NCI-H1417 (cell line): ENCODE results near the gene MREG.
"Not testable (repeated sequence)": the region's sequence is repeated elsewhere in the genome, so short reads cannot be mapped to it uniquely, and the experiment has no call there.

Experiments
- DNase-seq, 3 experiments: peaks; one replicate each; lab custom pipeline; 2025; lab: John Stamatoyannopoulos, UW

Gene MREG

DNA sequence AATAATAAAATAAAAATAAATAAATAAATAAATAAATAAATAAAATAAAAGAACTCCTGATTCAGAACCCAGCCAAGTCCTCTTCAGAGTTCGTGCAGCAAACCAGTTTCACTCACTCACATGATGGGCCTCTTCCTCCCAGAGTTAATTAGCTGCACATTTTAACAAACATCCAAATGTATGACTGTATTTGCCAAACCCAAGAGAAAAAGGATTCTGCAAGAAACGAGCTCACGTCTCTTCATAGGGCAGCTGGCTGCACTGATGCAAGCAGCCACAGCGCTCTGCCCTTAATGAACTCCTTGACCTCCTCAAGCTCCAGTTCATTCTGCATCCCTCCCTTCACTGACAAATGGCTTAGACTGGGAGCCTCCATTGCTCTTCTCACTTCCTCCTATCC lies 55.1 kb downstream of the MREG start:
- no peak for DNase-seq

DNA sequence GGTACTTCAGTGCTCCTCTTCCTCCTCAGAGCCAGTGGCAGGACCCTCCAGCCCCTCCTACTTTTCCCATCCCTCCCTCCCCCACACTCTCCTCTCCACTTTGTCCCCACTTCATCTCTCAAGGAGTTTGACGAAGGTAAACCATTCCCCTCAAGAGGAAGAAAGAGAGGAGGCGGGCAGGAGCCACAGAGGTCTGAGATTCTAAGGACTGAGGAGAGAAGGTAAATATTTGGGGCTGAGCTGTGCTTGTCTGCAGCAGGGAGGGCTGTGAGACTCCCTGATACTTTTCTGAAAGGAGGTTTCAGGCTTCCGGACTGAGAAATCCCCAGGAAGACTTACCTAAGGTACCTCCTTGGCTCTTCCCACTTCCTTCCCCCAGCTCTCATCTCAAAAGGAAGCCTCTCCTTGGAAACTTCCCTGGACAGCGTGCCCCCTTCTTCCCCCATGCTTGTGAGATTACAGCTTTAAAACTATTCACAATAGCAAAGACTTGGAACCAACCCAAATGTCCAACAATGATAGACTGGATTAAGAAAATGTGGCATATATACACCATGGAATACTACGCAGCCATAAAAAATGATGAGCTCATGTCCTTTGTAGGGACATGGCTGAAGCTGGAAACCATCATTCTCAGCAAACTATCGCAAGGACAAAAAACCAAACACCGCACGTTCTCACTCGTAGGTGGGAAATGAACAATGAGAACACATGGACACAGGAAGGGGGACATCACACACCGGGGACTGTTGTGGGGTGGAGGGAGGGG lies 55.8 kb downstream of the MREG start:
- DNase-seq: not testable (repeated sequence)

DNA sequence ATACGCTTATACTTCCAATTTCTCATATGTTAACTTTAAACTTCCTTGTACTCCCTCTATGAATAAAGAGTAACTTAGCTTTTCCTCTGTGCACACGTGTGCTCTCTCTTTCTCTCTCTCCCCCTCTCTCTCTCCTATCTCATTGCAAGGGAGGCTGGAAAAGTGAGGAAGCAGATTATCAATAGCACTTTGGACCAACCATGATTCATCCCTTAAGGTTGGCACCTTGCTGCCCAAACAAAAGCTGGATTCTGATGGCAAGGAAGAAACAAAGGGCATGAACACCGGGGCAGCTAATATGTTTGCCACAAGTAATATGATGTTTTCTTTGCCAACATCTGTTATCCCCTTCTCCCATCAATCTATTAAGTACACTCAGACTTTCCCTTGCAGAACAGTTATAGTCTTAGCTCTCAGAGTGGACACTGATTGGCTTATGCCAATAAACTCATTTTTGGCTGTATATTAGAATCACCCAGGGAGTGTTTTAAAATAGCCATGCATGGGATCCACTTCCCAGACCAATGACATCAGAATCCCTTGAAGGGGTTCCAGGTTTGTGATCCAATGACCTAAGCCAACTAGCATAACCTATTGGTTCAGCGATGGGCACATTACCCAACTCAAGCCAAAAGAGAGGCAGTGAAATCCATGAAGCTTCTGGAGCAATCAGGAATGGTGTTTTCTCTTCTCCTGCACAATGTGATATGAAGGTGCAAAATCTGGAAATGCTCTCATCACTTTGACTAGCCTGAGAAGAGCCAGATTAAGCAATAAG lies 60.3 kb downstream of the MREG start:
- no peak for DNase-seq

DNA sequence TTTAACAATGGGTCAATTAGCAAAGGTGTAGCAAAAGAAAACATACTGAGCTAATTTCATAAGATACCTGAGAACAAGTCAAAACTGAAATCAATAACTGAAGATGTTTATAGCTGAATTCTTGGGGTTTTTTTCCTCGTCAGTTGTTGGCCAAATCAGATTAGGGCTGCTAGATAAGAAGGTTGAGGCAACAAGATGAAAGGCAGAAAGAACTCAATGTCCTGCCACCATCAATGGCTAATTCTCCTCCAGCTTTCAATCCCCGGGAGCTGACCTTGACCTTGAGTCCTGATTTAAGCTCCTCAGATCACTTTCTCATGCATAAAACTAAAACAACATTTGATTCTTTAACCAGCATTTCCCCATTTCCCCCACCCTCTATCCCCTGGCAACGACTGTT lies 61.8 kb downstream of the MREG start:
- no peak for DNase-seq

DNA sequence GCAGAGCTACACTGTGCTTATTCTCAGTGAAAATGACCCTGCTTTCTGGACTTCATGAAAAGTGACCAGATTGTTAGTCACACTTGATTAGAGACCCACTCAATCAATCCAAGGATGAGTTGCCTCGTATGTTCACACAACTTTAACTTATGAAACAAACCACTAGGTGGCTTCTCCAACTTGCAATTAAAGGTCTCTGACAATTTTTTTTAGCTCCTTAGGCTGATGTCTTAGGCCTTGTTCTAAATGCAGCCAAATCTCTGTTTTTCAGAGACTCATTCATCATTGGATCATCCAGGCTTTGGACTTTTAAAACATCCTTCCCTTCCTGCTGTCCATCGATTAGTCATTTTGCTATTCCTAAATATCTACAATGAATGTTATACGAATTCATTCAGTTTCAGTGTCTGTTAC lies 63.4 kb downstream of the MREG start:
- peak in 1 of 3 experiments; percentile 41 for DNase-seq

DNA sequence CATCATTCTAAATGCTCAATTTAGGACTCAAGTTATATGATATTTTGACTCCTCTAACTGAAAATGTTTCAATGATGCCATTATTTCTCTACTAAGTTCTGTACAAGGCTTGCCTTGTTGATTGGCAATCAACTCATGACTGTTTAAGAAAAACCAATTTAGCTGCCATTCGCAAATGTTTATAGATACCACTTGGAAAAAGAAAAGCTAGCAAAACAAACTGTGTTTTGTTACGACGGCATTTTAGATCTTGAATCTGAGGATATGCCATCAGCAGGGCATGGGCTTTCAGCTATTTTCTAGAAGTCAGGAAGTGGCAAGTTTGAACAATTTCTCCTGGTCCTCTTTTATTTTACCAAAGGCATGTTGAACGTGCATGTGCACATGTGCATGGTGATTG lies 65.3 kb downstream of the MREG start:
- no peak for DNase-seq

DNA sequence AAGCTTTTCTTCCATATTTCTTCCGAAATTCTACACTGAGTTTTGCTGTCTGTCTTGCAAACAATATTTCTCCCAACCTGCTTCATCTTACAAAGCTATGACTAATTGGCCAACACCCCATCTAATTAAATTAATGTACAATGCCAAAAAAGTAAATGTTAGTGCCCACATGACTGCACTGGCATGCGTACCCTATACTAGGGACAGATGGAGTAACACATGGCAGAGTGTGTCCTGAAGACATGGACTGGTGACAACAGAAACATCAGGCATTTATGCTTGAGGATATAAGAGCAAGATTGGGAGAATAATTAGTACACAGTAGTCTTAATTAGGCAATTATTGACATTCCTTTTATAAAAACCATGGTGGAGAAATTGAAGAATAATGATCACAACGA lies 66.8 kb downstream of the MREG start:
- no peak for DNase-seq

DNA sequence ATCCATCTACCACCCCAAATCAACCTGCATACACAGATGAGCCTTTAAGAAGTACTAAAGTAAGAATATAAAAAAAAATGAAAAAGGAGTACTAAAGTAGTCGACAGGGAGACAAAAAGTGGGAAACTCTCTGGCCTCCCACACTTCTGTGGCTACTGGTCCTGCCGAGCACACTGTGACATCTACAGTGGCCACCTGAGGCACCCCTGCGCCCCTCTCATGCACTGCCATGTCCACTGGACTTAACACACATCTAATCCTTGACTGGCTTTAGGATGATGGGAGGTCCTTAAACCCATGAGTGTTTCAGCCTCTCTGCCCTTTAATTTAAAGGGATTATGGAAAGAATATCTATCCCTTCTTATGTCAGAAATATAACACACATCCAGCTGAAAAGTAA lies 71.2 kb downstream of the MREG start:
- DNase-seq: no peak

DNA sequence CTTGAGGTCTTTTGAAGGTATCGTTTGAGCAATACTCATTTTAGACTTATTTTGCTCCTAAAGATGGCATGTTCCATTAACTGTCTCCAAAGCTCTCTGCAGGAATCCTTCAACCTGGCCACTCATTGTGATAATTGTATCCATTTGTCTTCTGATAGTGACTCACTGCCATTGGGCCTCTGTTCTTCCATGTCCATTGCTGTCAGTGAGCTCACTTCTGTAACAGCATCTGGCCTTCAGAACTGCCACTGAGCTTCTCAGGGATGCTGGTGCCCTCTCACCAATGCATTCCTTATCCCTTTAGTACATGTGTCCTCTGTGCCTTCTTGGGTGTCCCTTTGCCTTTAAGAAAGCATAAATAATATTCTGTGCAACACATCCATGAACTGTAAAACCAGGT lies 71.6 kb downstream of the MREG start:
- DNase-seq: no peak

DNA sequence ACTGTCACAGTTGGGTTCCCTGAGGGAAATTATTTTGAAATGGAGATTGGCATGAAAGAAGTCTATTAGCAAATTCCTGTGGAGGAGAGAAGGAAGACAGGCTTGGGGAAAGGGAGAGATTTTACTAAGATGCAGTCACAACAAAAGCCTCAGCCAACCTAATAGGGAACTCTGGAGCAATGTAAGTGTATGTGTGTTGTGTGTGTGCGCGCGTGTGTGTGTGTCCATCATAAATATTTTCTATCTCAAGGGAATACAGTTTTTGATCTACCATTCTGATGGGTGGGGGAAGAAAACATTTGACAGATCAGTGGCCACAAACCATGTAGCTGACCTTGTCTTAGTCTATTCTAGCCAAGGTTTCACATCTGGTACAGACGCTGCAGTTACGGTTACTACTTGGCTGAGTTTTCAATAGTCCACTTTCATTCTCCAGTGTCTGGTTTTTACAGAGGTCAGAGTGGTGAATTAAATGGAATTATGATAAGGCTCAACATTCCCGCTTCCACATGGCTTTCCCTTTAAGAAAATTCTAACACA lies 72.6 kb downstream of the MREG start:
- DNase-seq: no peak

DNA sequence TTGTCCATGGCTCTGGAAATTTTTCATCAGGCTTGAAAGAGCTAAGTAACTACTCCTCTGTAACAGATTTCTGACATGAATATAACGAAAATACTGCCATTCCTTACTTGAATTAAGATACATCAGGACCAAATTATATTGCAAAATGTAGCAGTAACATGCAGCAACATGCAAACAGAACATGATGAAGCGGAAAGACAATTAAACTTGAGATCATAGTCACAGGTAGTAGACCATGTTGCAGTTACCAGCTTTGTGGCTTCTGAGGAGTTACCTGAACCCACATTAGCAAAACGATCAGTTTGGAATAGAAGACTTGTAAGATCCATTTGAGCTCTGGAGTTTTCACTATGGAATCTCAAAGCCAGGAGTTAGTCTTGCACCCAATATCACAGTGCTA lies 76.2 kb downstream of the MREG start:
- no peak for DNase-seq

DNA sequence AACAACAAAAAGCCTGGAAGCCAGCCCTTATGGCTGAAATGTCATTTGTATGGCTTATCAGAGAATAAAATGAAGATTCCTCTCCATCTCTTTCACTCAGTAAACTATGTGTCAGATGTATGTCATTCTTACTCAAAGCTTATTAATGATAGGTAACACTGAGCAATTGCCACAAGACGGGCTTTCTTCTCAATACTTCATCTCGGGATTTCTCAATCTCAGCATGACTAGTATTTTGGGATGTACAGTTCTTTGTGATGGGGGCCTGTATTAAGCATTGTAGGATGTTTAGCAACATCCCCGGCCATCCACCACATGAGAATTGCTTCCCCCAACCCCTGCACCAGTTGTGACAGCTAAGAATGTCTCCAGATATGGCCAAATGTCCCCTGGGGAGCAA lies 80.2 kb downstream of the MREG start:
- DNase-seq: no peak

DNA sequence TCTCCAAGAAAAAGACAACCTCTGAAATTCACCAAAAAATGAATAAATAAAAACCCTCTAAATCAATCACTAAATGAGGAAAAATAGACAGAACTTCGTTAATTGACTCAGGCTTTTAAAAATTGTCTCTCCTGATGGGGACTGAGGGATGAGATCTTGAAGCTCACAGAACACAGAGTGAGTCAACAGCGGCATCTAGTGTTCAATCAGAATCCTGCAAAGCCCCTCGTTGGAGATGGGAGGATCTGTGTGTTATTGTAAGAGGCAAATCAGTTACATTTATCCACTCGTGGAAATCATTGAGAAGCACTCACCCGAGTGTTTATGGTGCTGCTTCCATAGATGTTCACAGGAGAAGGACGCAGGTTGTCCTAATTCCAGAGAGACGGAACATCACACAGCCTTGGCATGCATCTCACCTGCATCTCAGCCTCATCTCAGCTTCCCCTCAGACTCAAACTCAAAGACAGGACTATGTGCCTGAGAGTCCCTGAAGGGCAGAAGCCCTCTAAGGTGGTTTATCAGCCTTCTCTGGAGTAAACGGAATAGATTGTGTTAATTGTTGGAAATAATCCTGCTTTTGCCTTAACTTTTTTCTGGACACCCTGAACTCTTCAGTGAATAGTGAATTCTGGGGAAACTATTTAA lies 82.0 kb downstream of the MREG start:
- peak; percentile 43 to 84 (median 51) for DNase-seq

DNA sequence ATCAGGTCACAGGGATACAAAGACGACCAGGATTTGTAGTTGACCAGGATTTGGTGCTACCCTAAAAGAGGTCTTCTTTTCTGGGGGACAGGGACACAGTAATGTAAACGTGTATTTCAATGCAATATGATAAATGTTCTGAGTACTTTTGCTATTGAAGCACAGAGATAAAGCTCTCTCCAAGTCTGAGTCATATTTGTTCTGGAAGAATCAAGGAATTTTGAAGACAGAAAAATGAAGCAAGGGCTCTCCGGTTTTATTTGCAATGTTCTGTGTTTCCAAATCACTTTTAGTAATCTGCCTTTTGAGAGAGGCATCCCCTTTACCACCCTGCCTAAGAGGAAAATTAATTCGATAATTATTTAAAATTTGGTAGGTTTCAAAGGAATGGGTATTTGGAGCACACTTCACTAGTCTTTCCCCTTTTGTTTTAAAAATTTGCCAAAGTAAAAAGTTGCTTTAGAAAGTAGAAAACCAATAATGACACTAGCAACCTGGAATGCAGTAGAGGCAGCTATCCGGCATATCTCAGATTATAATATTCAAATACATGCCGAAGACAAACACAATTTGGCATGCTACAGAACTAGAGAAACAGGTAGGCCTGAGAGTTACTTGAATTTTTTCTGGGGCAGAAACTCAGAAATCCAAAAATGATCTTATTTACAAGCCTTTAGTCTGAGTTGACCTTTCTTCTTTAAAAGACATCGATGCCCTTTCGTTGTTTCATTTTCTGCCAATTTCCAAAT lies 82.7 kb downstream of the MREG start:
- DNase-seq: no peak

DNA sequence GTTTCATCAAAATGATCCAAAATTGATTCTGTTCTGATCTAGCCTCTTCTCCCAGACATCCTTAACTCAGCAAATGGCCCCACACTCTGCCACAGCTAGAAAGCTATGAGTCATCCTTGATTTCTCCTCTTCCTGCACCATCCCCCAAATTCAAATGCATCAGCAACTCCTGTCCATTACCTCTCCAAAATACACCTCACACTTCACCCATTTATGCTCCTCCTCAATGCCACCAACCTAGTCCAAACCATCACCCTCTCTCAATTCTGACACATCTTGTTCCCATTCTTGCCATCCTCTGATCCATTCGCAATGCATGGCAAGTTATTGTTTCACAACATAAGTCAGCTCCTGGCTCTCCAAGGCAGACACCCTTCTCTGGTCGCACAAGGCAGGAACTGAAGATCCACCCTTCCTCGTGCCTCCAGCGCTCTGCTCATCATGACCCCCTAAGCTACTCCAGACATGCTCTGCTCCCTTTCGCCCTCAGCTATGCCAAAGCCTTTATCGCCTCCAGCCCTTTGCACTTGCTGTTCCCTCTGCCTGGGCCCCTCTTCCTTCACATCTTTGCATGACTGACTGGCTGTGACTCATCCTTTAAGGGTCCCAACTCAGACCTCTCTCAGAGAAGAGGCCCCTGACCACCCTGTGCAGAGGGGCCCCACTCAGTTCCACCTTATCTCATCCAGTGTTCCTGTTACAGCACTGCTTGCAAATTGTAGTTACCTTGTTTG lies 83.6 kb downstream of the MREG start:
- DNase-seq: no peak

DNA sequence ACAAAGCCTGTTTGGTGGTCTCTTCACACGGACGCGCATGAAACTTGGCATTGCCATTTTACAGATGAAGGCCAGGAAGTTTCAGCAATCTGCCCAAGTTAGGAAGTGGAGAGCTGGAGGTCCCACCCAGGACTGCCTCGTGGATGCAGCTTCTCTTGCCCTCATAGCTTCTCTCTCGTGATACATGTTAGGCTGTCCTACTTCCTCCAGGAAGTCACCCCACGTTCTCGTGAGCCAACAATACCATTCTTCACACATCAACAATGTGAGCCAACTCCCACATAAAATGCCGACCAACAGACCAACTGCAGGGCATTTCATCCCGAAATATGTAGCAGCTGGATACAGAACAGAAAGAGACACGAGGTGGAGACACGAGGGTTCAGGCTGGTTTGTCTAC lies 85.3 kb downstream of the MREG start:
- no peak for DNase-seq

DNA sequence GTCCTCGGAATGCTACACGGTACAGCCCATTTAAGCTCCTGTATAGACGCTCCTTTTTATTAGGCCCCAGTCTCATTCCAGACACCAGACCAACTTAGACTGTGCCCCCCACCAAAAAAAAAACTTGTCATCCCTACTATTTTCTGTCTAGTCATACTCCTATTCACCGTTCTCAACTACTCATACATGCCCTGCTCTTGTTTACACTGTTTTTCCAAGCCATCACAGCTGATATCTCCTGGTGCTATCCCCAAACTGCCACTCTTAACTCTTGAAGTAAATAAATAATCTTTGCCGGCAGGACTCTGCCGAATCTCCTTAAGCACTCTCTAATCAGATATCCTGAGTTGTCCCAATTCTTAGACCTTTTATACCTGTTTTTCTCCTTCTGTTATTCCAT lies 86.4 kb downstream of the MREG start:
- not testable (repeated sequence) for DNase-seq

DNA sequence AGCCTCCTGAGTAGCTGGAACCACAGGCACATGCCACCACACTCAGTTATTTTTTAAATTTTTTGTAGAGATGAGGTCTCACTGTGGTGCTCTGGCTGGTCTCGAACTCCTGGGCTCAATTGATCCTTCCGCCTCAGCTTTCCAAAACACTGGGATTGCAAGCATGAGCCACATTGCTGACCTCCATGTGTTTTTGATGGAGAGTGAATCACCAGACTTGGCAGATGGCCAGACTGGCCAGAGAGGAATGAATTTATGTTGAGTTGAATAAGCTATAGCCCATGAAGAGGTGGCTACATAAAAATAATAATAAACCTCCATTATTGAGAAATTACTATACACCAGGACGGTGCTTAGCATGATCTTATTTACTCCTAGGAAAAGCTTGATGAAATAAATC lies 91.5 kb downstream of the MREG start:
- peak in 1 of 3 experiments; percentile 14 for DNase-seq

DNA sequence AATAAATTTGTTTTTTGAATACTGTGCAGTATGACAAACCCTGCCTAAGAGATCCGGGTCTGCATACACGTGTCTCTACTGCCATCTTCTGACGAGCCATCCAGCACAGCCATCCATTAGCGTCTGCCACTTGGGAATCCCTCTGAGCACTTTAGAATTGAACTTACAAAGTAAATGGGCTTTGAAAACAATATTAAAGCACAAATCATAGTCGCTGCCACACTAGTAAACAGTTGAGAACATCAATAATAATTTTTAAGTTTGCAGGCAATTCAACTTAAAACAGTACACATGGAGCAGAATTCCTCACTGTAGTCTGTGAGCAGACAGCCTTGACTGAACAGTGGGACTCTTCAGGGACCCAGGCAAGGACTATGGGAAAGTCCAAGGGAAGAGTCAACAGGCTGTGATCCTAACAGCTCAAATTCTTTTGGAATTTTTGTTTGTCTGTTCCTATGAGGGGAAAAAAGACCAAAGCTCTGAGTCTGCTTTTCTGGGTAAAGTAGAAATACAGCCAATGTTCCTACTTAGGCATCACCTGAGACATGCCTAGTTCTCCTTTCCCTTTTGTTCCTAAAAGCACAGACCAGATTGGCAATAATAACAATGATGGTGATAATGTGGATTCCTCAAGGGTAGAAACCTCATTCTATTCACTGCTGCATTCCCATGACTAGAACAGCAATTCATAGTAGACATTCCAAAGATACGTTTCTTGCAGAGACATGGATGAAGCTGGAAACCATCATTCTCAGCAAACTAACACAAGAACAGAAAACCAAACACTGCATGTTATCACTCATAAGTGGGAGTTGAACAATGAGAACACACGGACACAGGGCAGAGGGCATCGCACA lies 92.9 kb downstream of the MREG start:
- DNase-seq: peak; percentile 46 to 82 (median 55)

DNA sequence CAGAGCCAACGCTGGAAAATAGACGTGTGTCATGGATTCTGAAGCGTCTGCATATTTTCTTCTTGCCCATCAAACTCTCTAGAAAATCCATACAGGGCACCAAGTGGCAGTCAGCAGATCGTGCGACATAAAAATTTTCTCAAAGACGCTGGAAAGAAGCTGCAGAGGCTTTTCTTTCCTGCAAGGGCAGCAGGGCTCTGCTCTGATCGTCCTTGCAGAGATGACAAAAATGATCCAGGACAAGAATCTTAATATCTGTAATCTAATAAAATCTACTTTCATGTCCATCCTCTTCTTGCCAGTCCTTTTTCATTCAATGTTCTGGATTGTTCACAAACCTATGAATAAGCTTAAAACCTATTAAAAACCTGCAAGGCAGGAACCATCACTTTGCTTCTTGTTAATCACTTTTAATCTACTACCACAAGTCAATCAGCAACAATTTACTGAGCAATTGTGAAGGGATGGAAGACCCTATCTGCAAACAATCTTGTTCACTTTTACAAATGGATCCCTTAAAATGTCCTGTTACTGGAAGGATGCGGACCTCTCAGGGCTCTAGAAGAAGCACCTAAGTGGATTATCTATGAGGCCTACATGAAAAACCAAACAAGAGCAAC lies 93.6 kb downstream of the MREG start:
- DNase-seq: no peak
